Peyer's patch (tissue), 4 donors: ENCODE results near the gene OS9.

ENCODE experiments used
- POLR2A ChIP-seq, 2 donors: fragments of 450-650 bp; IDR thresholded peaks; one replicate each; pipeline ENCODE4 v1.5.1; 2017; ENCODE audit warnings: antibody characterized with exemption in 2 of 2, mild to moderate bottlenecking in 2 of 2, moderate library complexity in 2 of 2
- TF ChIP-seq, protein P1 (sequence below), 6 experiments: fragments of 450-650 bp in 4 of 6; fragments of 200-600 bp in 2 of 6; sonication (generic) in 1 of 6; IDR thresholded peaks; one replicate each; pipeline ENCODE4 v1.5.1; 2017 to 2019; ENCODE audit warnings: antibody characterized with exemption in 6 of 6, mild to moderate bottlenecking in 3 of 6, moderate library complexity in 1 of 6

DNA sequence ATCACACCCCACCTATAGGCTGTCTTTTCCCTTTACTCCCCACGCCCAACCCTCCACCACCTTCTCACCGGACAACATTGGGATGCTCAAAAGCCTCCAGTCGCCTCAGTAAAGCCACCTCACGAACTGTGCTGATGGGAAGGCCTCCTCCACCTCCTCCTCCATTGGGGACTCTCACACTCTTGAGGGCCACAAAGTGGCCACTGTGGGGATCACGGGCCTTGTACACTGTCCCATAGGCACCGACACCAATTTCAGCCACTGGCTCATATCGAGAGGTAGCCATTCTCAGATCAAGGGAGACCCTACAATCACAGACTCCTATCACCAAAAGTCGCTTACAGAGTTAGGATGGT lies 57.5 kb downstream of the OS9 start:
- TF ChIP-seq, protein P1, sequence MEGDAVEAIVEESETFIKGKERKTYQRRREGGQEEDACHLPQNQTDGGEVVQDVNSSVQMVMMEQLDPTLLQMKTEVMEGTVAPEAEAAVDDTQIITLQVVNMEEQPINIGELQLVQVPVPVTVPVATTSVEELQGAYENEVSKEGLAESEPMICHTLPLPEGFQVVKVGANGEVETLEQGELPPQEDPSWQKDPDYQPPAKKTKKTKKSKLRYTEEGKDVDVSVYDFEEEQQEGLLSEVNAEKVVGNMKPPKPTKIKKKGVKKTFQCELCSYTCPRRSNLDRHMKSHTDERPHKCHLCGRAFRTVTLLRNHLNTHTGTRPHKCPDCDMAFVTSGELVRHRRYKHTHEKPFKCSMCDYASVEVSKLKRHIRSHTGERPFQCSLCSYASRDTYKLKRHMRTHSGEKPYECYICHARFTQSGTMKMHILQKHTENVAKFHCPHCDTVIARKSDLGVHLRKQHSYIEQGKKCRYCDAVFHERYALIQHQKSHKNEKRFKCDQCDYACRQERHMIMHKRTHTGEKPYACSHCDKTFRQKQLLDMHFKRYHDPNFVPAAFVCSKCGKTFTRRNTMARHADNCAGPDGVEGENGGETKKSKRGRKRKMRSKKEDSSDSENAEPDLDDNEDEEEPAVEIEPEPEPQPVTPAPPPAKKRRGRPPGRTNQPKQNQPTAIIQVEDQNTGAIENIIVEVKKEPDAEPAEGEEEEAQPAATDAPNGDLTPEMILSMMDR (IDR thresholded peaks at IDR 0.05): no peak
- TF ChIP-seq POLR2A (IDR thresholded peaks at IDR 0.05): no peak
